Activated naive CD8-positive, alpha-beta T cell (primary cell): ENCODE measurements around the gene PBX4.

Experiments used
- H3K27ac Mint-ChIP-seq: one replicate; pipeline ENCODE4 v1.8.0; 2021; ENCODE audit warnings: mixed read lengths
- H3K27me3 Mint-ChIP-seq: one replicate; pipeline ENCODE4 v1.8.0; 2021; ENCODE audit warnings: mixed read lengths
- H3K36me3 Mint-ChIP-seq: one replicate; pipeline ENCODE4 v1.8.0; 2021; ENCODE audit warnings: mixed read lengths
- H3K4me1 Mint-ChIP-seq: one replicate; pipeline ENCODE4 v1.8.0; 2021; ENCODE audit warnings: low read depth, mixed read lengths
- H3K4me3 Mint-ChIP-seq: one replicate; pipeline ENCODE4 v1.8.0; 2021; ENCODE audit warnings: mild to moderate bottlenecking, mixed read lengths
- H3K9me3 Mint-ChIP-seq: one replicate; pipeline ENCODE4 v1.8.0; 2021; ENCODE audit warnings: low read depth, mixed read lengths

PBX4 gene

DNA sequence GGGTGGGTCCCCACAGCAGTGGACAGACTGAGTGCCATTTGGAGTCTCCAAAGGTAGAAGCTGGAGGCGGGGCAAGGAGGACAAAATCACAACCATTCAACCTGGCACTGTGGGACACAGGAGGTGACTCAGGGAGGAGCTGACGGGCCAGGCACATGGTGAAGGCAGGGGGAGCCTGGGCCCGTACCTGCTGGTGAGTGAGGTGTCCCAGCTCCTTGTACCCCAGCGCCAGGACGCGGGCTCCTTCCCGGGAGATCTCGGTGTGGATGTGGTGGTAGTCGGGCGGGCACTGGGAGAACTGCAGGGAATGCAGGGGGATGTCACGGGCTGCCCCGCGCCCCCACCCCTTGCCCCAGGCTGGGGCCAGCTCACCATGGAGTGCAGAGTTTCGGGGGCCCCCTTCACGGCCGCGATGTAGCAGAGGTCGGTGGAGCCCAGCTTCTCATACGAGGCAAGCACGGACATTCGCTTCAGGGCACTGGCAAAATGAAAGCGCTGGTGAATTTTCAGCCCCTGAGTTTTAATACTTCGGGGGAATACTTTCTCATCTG, 35.2 kb upstream of the PBX4 start:
- peaks cover 8% of the 10 kb centered on the region for H3K36me3 Mint-ChIP-seq
- no peaks in the 10 kb centered on the region for H3K9me3 Mint-ChIP-seq
- H3K27ac Mint-ChIP-seq, result no peak overlapping the region

DNA sequence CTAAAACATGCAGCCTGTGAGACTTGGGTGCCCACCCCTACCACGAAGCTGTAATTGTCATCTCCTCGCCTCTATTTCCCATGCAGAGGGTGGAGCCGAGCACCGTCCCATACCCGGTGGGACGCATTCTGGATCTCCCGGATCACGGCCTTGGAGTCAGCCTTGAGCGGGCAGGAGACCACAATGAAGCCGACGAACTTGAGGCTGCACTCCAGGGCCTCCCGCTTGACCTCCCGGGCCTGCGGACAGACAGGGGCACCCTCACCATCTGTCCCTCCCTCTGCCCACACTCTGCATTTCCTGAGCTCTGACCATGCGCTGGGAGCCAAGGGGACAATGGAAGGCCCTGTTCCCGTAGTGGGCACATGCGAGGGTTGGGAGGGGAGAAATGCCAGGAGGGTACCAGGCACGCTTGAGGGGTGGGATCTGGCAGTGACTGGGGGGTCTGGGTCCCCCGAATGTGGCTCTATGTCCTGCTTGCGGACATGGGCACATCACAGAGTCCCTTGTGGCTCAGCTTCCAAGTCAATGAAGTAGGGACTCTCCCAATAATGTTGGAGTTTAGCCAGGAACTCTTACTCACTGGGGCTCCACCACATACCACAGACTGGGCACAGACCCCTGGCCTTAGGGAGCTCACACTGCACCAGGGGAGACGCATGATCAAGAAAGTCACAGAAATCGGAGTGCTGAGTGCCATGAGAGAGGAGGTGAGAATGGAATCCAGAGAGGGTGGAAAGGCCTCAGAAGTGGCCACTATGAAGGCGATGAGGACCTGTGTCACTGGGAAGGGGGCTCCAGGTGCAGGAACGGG, 34.2 kb upstream of the PBX4 start:
- no peaks in the 10 kb centered on the region for H3K27me3 Mint-ChIP-seq
- peak overlapping the region; percentile 34 for H3K27ac Mint-ChIP-seq
- H3K4me1 Mint-ChIP-seq, result no peaks in the 10 kb centered on the region
- no peak overlapping the region for H3K4me3 Mint-ChIP-seq
- H3K36me3 Mint-ChIP-seq, result peaks cover 2% of the 10 kb centered on the region
- H3K9me3 Mint-ChIP-seq, result no peaks in the 10 kb centered on the region

More for the DNA sequence above, 35.2 kb upstream of the PBX4 start:
- no peaks in the 10 kb centered on the region for H3K4me1 Mint-ChIP-seq
- H3K4me3 Mint-ChIP-seq, result no peak overlapping the region
- H3K27me3 Mint-ChIP-seq, result no peaks in the 10 kb centered on the region

DNA sequence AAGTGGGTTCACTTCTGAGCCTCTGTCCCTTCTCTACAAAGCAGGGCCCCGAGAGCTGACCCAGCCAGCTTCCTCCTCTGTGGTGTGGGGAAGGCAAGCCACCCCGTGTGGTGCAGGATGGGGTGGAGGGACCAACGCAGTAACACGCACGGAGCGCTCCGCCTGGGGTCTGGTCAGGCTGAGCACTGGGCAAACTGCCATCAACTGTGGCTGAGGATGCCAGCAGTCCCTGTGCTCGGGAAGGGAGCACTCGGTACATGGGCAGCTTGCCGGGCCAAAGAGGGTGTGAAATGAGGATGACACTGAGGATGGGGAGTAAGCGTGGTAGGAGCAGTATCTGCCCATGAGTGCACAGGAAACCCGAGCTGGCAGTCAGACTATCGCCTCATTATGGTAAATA, 32.6 kb upstream of the PBX4 start:
- H3K4me3 Mint-ChIP-seq, result no peak overlapping the region
- H3K36me3 Mint-ChIP-seq, result peaks cover 2% of the 10 kb centered on the region
- no peaks in the 10 kb centered on the region for H3K4me1 Mint-ChIP-seq
- no peaks in the 10 kb centered on the region for H3K27me3 Mint-ChIP-seq
- no peaks in the 10 kb centered on the region for H3K9me3 Mint-ChIP-seq
- H3K27ac Mint-ChIP-seq, result no peak overlapping the region

DNA sequence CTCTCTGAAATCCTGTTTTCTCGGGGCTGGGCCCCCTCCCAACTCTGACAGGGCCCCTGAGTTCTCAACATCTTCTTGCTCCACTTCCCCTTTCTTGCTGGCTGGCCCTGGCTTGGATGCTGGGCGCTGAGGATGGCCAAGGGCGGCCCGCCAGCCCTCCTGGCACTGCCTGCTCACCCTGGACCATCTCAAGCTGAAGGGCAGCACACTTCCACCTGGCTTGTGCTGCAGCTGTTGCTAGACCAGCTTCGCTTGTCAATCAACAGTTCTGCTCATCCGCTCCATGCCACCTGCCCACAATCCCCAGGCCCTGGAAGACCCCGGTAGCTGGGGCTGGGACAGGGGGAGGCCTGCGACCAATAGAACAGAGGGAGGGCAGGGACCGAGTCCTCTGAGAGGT, 31.8 kb upstream of the PBX4 start:
- Mint-ChIP-seq H3K27me3 (no peaks in the 10 kb centered on the region), H3K4me3 (no peak overlapping the region), H3K27ac (no peak overlapping the region), H3K36me3 (peaks cover 2% of the 10 kb centered on the region), H3K9me3 (no peaks in the 10 kb centered on the region), H3K4me1 (no peaks in the 10 kb centered on the region)

DNA sequence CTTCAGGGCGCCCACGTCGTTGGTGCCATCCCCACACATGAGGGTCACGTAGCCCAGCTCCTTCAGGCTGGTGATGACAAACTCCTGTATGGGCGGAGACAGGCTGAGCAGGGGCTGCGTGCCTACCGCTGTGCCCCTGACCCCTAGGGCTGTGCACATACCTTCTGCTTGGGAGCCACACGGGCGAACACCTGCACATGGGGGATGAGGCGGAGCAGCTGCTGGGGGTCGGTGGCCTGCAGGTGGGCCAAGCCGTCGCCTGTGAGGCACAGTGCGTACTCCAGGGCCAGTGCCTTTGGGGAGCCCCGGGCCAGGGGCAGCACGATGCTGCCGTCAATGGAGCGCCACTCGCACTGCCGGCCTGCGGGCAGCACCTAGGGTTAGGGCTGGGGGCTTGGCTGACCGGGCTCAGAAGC, 31.1 kb upstream of the PBX4 start:
- H3K4me3 Mint-ChIP-seq, result no peak overlapping the region
- H3K36me3 Mint-ChIP-seq, result peaks cover 2% of the 10 kb centered on the region
- no peaks in the 10 kb centered on the region for H3K9me3 Mint-ChIP-seq
- H3K4me1 Mint-ChIP-seq, result no peaks in the 10 kb centered on the region
- H3K27me3 Mint-ChIP-seq, result no peaks in the 10 kb centered on the region
- H3K27ac Mint-ChIP-seq, result no peak overlapping the region

DNA sequence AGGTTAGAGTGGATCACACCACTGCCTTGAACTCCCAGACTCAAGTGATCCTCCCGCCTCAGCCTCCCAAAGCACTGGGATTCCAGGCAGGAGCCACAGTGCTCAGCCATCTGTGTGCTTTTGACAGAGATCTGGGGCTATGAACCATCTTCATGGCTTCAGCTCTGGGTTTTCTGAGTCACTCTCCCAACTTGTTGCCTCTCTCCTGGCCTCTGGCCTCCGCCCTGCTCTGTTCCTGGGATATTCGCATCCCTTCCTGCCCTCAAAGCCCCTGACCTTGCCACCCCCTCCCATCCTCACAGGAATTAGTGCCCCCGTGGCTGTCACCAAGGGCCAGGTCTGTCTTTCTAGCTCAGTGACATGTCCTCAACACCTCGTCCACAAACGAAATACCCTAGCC, 30.7 kb upstream of the PBX4 start:
- Mint-ChIP-seq H3K27me3 (no peaks in the 10 kb centered on the region), H3K4me3 (no peak overlapping the region), H3K9me3 (no peaks in the 10 kb centered on the region), H3K27ac (peak overlapping the region; percentile 36), H3K4me1 (no peaks in the 10 kb centered on the region), H3K36me3 (peaks cover 2% of the 10 kb centered on the region)

DNA sequence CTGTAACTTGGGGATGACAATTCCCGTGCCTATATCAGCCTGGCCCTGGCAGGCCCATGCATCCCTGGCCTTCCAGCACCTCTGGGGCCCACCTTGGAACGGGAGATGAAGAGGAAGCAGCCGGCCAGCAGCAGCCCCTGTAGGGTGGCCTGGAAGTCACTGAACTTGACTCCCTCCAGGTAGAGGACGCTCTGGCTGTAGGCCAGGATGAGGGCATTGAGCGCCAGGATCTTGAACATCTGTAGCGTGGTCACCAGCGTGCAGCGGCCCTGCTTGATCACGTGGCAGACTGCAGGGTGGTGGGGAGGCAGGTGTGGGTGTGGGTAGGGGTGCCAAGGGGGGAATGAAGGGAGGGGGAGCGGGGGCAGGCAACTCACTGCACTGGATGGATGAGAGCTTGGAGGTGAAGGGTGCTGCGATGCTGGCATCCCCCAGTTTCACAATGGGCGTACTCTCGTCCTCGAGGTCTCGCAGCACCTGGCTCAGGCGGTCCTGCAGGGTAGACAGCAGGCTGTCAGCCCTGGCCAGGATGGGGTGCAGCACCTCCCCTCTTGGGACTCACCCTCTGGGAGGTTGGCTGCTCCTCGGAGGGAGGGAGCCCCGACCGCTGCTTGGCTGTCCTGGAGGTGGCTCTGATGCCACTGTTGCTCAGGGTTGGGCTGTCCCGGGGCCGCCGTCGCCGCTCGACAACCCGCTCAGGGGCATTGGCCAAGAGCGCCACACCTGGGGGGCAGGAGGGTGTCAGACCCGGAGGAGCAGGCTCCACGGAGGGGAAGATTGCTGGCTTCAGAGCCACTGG, 28.7 kb upstream of the PBX4 start:
- H3K27ac Mint-ChIP-seq, result peak overlapping the region; percentile 10
- no peaks in the 10 kb centered on the region for H3K9me3 Mint-ChIP-seq
- no peaks in the 10 kb centered on the region for H3K27me3 Mint-ChIP-seq
- H3K4me3 Mint-ChIP-seq, result no peak overlapping the region
- peaks cover 2% of the 10 kb centered on the region for H3K36me3 Mint-ChIP-seq
- H3K4me1 Mint-ChIP-seq, result peaks cover 8% of the 10 kb centered on the region

DNA sequence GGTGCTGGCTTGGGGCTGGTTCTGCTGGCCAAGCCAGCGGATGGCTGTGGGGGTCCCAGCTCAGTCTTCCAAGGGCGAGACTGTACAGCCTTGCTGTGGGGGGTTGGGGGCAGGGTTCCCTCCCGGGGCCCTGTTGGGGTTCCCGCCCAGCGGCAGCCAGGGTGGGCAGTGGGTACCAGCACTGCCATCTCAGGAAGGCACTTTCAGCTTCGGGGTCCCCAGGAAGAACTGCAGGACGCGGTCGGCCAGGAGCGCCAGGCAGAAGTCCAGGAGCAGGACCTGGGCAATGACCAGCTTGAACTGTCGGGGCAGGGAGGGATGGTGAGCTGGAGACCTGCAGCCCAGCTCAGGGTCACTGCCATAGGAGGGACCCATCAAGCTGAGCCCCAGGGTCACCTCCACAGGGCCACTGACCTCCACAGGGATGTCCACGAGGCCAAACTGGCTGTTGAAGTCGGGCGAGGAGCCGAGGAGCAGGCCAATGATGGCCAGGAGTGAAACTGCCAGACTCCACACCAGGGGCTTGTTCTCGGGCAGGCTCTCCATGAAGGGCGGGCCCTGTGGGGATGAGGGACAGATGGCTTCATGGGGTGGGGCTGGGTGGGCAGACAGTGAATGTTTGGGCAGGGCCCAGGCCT, 26.9 kb upstream of the PBX4 start:
- H3K36me3 Mint-ChIP-seq, result peaks cover 2% of the 10 kb centered on the region
- H3K4me1 Mint-ChIP-seq, result peaks cover 14% of the 10 kb centered on the region
- H3K9me3 Mint-ChIP-seq, result no peaks in the 10 kb centered on the region
- no peaks in the 10 kb centered on the region for H3K27me3 Mint-ChIP-seq
- H3K27ac Mint-ChIP-seq, result no peak overlapping the region
- H3K4me3 Mint-ChIP-seq, result no peak overlapping the region

DNA sequence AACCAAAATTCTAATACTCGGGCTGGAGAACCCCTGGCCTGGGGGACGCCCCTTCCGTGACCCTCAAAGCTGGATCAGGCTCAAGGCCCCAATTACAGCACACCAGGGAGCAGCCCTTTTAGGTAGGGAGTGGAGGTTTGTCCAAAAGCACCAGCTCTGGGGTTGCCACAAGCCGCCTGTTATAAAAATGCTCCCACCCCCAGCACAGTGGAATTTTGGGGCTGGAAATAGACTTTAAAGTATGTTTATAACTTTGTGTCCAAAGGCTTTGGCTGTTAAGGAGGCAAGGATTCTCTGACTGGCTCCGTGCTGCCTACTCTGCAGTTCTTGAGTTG, 25.5 kb upstream of the PBX4 start:
- Mint-ChIP-seq H3K4me1 (peaks cover 16% of the 10 kb centered on the region), H3K36me3 (no peaks in the 10 kb centered on the region), H3K27ac (peak overlapping the region; percentile 89), H3K9me3 (no peaks in the 10 kb centered on the region), H3K4me3 (peak overlapping the region; percentile 97), H3K27me3 (no peaks in the 10 kb centered on the region)

DNA sequence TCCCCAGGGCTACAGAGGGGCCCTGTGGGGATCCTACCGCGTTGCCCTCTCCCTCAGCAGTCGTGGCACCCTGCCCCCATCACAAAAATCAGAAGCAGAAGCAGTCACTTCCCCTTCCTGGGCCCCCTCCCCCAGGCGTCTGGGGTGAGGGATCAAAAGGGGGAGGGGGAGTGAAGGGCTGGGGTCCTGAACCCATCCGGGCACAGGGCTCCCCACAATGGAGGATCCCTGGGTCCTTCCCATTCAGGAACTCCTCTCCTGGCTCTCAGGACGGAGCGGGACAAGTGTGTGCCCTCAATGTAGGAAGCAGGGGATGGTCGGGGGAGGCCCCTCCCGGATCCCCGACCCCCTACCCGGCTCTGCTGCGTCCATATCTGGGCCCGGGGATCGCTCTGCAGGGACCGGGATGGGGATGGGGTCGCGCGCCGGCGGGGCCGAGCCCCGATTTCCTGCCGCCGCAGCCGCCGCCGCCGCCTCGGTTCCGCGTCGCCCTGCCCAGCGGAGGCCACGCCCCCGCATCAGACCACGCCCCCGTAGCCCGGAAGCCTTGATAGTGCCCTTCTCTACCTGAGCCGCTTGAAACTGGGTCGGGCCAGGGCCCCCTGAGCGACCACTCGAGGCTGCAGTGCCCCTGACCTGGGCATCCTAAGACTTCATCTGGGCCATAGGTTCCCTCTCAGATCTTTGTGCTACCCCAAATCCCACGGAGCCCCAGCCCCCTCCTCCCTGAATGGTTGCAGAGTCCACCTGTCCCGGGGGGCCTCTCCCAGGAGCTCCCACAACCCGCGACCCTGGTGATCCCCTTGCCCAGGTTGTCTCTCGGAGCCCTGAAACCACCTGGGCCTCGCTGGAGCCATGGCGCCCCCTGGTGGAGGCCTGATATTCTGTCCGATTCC, 24.9 kb upstream of the PBX4 start, which contains the start of gene GMIP:
Gene GMIP (minus strand): TSS at position 500 of the 896 bp plus-strand sequence. CDS start 128 bp downstream, at position 372.
- Mint-ChIP-seq H3K9me3 (no peaks in the 10 kb centered on the region), H3K36me3 (no peaks in the 10 kb centered on the region), H3K4me1 (peaks cover 16% of the 10 kb centered on the region), H3K27me3 (no peaks in the 10 kb centered on the region), H3K27ac (peak within 1 kb of the TSS; percentile 90), H3K4me3 (peak within 1 kb of the TSS; percentile 97)

DNA sequence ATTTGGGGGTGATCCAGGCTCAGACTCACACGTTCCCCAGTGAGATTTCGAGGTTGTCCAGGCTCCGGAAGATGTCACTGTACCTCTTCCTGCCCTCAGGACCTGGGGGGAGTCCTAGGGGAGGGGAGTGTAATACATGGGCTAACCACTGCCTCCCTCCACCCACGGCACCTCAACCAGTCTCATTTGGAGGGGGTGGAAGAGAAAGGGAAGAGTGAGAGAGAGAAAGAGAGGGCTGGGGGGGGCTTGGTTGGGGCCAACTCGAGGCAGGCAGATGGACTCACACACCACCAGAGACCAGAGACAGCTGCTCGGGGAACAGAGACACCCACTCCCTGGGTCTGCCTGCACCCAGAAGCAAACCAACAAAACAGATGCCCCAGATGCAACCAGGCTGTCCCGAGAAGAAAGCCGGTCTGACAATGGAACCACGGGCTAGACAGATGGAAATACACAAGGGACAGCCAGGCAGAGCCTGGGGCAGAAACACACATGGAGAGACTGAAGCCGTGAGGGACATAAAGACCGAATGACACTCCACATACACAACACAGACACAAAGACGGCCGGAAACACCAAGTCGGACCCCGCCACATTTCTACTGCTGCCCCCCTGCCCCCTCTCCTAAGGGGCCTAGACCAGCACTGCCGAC, 24.1 kb upstream of the PBX4 start:
- Mint-ChIP-seq H3K27me3 (no peaks in the 10 kb centered on the region), H3K4me3 (peak overlapping the region; percentile 97), H3K4me1 (peaks cover 16% of the 10 kb centered on the region), H3K36me3 (no peaks in the 10 kb centered on the region), H3K9me3 (no peaks in the 10 kb centered on the region), H3K27ac (peak overlapping the region; percentile 90)

DNA sequence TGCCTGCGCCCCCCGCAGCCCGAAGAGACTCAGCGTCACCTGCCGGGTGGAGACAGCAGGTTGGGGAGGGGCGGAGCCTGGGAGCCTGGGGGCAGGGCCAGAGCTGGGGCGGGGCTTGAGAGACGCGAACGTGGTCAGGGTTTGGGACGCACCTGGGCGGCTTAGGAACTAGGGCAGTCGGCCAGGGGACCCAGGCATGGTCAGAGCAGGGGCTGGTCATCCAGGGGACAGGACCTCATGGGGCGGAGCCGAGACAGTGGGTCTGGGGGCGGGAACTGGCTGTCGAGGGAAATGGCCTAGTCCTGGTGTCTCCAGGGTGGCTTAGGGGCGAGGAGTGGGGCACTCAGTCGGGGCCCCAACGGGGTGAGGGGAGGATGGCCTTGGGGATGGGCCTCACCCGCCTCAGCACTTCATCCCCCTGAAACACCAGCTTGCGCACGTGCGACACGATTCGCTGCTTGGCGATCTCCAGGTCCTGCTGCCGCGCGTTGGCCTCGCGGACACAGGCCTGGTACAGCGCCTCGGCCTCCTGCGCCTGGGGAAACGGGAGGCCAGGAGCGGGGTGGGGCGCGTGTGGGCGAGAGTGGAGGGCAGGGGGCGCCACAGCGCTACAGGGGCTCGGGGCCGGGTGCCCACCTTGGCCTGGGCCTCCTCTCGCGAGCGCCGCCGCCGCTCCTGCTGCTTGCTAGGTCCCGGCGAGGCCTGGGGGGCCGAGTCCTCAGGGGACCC, 19.2 kb upstream of the PBX4 start:
- no peaks in the 10 kb centered on the region for H3K27me3 Mint-ChIP-seq
- peaks cover 20% of the 10 kb centered on the region for H3K4me1 Mint-ChIP-seq
- H3K36me3 Mint-ChIP-seq, result peaks cover 4% of the 10 kb centered on the region
- no peaks in the 10 kb centered on the region for H3K9me3 Mint-ChIP-seq
- H3K4me3 Mint-ChIP-seq, result no peak overlapping the region
- no peak overlapping the region for H3K27ac Mint-ChIP-seq

DNA sequence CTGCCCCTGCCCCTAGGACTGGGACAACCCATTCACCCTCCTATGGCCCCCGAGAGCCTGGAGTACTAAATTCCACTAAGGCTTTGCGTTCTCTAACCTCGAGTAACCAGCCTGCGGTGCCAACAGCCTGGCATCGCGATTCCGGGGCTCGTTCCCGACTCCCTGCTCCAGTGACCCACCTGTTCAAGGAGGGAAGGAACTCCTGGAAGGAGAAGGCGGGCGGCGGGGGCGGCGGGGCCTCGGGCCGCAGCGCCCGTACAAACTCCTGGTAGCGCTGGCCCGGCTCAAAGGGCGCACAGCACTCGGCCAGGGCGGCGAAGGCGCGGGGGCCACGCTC, 18.7 kb upstream of the PBX4 start:
- Mint-ChIP-seq H3K36me3 (peaks cover 4% of the 10 kb centered on the region), H3K4me3 (no peak overlapping the region), H3K9me3 (no peaks in the 10 kb centered on the region), H3K27me3 (no peaks in the 10 kb centered on the region), H3K4me1 (peaks cover 16% of the 10 kb centered on the region), H3K27ac (no peak overlapping the region)
